Stimulated activated naive B cell treated with anti-CD40 and anti-IgM and Interleukin-4, amounts not matched to agents 10 μg/mL and 1 μg/mL and 100 μg/mL, for 72 hours (primary cell): ENCODE data around the gene CWC27.
"Not testable (repeated sequence)": the region's sequence is repeated elsewhere in the genome, so short reads cannot be mapped to it uniquely, and the experiment has no call there.

Source experiments
- ATAC-seq, 2 donors: fragments of 150-1000 bp; cut with Tn5 transposase; replicated peaks; 2 replicates each; pipeline ENCODE4 v1.10.0; 2021; ENCODE audit warnings: moderate library complexity in 1 of 2
- DNase-seq: peaks from one replicate; pipeline ENCODE4 v3.0.0; 2021
- H3K27ac Mint-ChIP-seq: one replicate; pipeline ENCODE4 v1.8.0; 2022; ENCODE audit warnings: mild to moderate bottlenecking, mixed read lengths
- H3K27me3 Mint-ChIP-seq, 2 donors: one replicate each; pipeline ENCODE4 v1.8.0; 2022; ENCODE audit warnings: mixed read lengths in 2 of 2
- H3K36me3 Mint-ChIP-seq, 2 donors: one replicate each; pipeline ENCODE4 v1.8.0; 2022; ENCODE audit warnings: mixed read lengths in 2 of 2, mild to moderate bottlenecking in 1 of 2
- H3K4me1 Mint-ChIP-seq, 2 donors: one replicate each; pipeline ENCODE4 v1.8.0; 2022; ENCODE audit warnings: mixed read lengths in 2 of 2, mild to moderate bottlenecking in 1 of 2
- H3K4me3 Mint-ChIP-seq, 2 donors: one replicate each; pipeline ENCODE4 v1.8.0; 2022; ENCODE audit warnings: mild to moderate bottlenecking in 2 of 2, mixed read lengths in 2 of 2, moderate library complexity in 1 of 2
- H3K9me3 Mint-ChIP-seq, 2 donors: one replicate each; pipeline ENCODE4 v1.8.0; 2022; ENCODE audit warnings: mixed read lengths in 2 of 2, mild to moderate bottlenecking in 1 of 2

The CWC27 gene

DNA sequence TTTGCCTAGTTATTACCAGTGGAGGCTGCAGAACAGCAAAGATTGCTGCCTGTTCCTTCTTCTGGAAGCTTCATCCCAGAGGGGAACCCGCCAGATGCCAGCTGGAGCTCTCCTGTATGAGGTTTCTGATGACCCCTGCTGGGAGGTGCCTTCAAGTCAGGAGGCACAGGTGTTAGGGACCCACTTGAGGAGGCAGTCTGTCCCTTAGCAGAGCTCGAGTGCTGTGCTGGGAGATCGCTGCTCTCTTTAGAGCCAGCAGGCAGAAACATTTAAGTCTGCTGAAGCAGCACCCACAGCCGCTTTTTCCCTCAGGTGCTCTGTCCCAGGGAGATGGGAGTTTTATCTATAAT is 170.7 kb downstream of the CWC27 start:
- not testable (repeated sequence) for H3K4me3 Mint-ChIP-seq, H3K27ac Mint-ChIP-seq, DNase-seq, ATAC-seq, H3K27me3 Mint-ChIP-seq, H3K4me1 Mint-ChIP-seq
- H3K36me3 Mint-ChIP-seq: peaks cover 39 to 53% of the 10 kb centered on the region in 2 donors
- H3K9me3 Mint-ChIP-seq: peaks cover 12 to 18% of the 10 kb centered on the region in 2 donors

DNA sequence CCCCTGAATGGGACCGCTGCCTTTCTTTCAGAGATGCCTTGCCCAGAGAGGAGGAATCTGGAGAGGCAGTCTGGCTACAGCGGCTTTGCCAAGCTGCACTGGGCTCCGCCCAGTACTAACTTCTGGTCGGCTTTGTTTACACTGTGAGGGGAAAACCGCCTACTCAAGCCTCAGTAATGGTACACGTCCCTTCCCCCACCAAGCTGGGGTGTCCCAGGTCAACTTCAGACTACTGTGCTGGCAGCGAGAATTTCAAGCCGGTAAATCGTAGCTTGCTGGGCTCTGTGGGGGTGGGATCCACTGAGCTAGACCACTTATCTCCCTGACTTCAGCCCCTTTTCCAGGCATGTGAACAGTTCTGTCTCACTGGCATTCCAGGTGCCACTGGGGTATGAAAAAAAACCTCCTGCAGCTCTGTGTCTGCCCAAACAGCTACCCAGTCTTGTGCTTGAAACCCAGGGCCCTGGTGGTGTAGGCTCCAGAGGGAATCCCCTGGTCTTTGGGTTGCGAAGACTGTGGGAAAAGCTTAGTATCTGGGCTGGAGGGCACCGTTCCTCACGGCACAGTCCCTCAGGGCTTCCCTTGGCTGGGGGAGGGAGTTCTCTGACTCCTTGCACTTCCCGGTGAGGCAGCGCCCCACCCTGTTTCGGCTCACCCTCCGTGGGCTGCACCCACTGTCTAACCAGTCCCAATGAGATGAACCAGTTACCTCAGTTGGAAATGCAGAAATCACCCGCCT is 171.2 kb downstream of the CWC27 start:
- Mint-ChIP-seq H3K9me3 (peaks cover 12 to 17% of the 10 kb centered on the region in 2 donors), H3K36me3 (peaks cover 35 to 53% of the 10 kb centered on the region in 2 donors)
- ATAC-seq: no peak

GRCh38 chr5:64942460-64942859 is 173.7 kb downstream of the CWC27 start:
- no peak for ATAC-seq
- no peak overlapping the region for H3K4me3 Mint-ChIP-seq

More for the DNA sequence above, 171.2 kb downstream of the CWC27 start:
- H3K27me3 Mint-ChIP-seq: no peaks in the 10 kb centered on the region
- H3K4me3 Mint-ChIP-seq: no peak overlapping the region
- H3K27ac Mint-ChIP-seq: no peak overlapping the region
- no peak for DNase-seq
- no peaks in the 10 kb centered on the region for H3K4me1 Mint-ChIP-seq

DNA sequence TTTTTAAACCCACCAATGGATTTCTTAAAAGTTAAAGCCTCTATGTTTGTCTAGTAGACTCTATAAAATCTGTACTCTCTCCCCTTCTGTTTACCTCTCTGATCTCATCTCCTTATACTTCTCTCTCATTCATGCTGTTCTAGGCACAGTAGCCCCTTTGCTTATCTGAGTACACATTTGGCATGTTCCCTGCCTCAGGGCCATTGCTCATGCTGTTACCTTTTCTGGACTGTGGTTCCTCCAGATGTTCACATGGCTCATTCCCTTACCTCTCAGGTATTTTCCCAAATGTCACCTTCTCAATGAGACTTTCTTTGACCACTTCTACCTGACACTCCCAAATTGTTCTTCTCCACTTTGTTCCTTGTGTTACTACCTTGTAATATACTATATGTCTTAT is 176.1 kb downstream of the CWC27 start:
- peaks cover 6 to 12% of the 10 kb centered on the region in 2 donors for H3K36me3 Mint-ChIP-seq
- H3K4me1 Mint-ChIP-seq: no peaks in the 10 kb centered on the region
- ATAC-seq (no peak), DNase-seq (no peak)
- H3K27me3 Mint-ChIP-seq: no peaks in the 10 kb centered on the region
- no peak overlapping the region for H3K4me3 Mint-ChIP-seq
- H3K27ac Mint-ChIP-seq: no peak overlapping the region
- H3K9me3 Mint-ChIP-seq: no peaks in the 10 kb centered on the region

More at GRCh38 chr5:64942460-64942859, 173.7 kb downstream of the CWC27 start:
- H3K27ac Mint-ChIP-seq: no peak overlapping the region
- H3K9me3 Mint-ChIP-seq: peaks cover 3 to 4% of the 10 kb centered on the region in 2 donors
- H3K36me3 Mint-ChIP-seq: peaks cover 22 to 29% of the 10 kb centered on the region in 2 donors
- H3K4me1 Mint-ChIP-seq: no peaks in the 10 kb centered on the region
- no peak for DNase-seq
- H3K27me3 Mint-ChIP-seq: no peaks in the 10 kb centered on the region

DNA sequence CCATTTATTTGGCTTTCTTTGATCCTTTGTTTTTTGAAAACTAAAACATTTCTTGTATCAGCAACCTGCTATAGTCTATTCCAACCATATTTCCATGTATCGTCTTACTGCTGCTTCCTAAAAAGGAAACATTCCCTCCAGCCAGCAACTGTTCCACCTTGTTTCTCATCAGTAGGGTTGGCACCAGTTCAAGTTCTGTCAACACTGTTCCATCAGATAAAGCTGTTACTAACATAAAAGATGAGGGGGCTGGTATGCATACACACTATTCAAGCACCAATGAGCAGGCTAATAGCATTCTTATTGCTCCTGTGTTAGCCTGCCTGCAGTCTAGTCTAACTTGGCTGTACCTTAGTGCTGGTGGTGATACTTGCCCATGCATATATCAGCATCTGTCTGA is 178.3 kb downstream of the CWC27 start:
- DNase-seq: no peak
- H3K36me3 Mint-ChIP-seq: peaks cover 6 to 12% of the 10 kb centered on the region in 2 donors
- no peak overlapping the region for H3K27ac Mint-ChIP-seq
- ATAC-seq: no peak
- H3K4me1 Mint-ChIP-seq: no peaks in the 10 kb centered on the region
- no peaks in the 10 kb centered on the region for H3K27me3 Mint-ChIP-seq
- no peak overlapping the region for H3K4me3 Mint-ChIP-seq
- H3K9me3 Mint-ChIP-seq: no peaks in the 10 kb centered on the region

DNA sequence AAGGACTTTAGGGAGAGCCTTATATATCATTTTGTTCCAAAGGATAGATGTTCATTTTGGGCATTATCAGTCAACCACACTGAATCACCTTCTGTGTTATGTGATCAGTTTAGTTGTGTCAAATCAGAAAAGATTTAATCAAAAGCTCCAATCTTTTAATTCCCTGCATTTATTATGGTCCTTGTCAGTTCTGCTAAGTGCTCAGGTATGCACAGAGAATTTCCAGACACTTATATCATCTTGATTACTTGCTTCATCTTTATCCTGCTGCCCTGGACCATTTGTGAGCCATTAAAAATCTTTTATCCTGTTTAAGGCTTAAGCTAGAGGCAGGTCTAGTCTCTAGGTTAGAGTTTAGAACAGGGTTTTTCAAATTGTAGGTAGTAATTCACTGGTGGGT is 179.1 kb downstream of the CWC27 start:
- H3K36me3 Mint-ChIP-seq: peaks cover 6 to 12% of the 10 kb centered on the region in 2 donors
- H3K27me3 Mint-ChIP-seq: no peaks in the 10 kb centered on the region
- ATAC-seq (no peak), DNase-seq (no peak)
- H3K4me1 Mint-ChIP-seq: no peaks in the 10 kb centered on the region
- H3K27ac Mint-ChIP-seq: no peak overlapping the region
- H3K4me3 Mint-ChIP-seq: no peak overlapping the region
- no peaks in the 10 kb centered on the region for H3K9me3 Mint-ChIP-seq

GRCh38 chr5:64949331-64949730 is 180.6 kb downstream of the CWC27 start:
- Mint-ChIP-seq H3K27ac (no peak overlapping the region), H3K36me3 (peaks cover 6 to 11% of the 10 kb centered on the region in 2 donors), H3K4me1 (no peaks in the 10 kb centered on the region), H3K9me3 (no peaks in the 10 kb centered on the region), H3K27me3 (no peaks in the 10 kb centered on the region), H3K4me3 (no peak overlapping the region)
- ATAC-seq (no peak), DNase-seq (no peak)

GRCh38 chr5:64952951-64953673 is 184.4 kb downstream of the CWC27 start:
- Mint-ChIP-seq H3K4me3 (no peak overlapping the region), H3K9me3 (no peaks in the 10 kb centered on the region), H3K27ac (no peak overlapping the region), H3K4me1 (no peaks in the 10 kb centered on the region), H3K36me3 (peaks cover 2 to 4% of the 10 kb centered on the region in 2 donors), H3K27me3 (no peaks in the 10 kb centered on the region)
- DNase-seq (no peak), ATAC-seq (no peak)

GRCh38 chr5:64954518-64954917 is 185.8 kb downstream of the CWC27 start:
- H3K4me1 Mint-ChIP-seq: no peaks in the 10 kb centered on the region
- H3K4me3 Mint-ChIP-seq: no peak overlapping the region
- DNase-seq (no peak), ATAC-seq (no peak)
- H3K9me3 Mint-ChIP-seq: no peaks in the 10 kb centered on the region
- no peaks in the 10 kb centered on the region for H3K27me3 Mint-ChIP-seq
- no peak overlapping the region for H3K27ac Mint-ChIP-seq
- H3K36me3 Mint-ChIP-seq: peaks cover 2 to 4% of the 10 kb centered on the region in 2 donors

DNA sequence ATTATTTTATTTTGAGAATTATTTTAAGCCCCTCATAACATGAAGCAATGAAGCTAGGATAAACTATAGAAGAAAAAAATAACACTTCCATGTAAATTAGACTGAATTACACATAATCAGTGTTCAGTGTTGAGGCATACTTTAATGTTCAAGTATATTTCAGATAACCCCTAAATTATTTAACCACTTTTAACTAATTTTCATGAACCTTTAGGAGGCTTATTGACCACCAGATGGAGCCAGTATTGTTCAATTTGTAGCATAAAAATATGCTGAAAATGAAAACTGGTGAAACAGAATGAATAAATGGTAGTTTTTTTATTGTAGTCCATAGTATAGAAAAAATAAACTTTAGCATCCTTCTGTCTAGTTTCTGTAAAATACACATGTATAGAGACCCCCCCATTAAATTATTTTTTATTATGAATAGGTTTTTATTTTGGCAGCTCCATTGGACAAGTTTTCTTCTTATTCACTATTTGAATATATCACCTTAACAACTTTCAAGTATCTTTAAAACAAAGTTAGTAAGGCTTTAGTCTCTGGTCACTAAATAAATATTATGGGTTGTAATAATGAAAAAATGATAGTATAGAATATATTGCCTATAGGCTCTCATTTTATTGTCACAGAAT is 190.1 kb downstream of the CWC27 start:
- H3K27ac Mint-ChIP-seq: no peak overlapping the region
- no peak overlapping the region for H3K4me3 Mint-ChIP-seq
- peaks cover 0 to 8% of the 10 kb centered on the region in 2 donors for H3K9me3 Mint-ChIP-seq
- no peak for DNase-seq
- ATAC-seq: peak in 1 of 2 donors; percentile 25
- H3K4me1 Mint-ChIP-seq: no peaks in the 10 kb centered on the region
- H3K36me3 Mint-ChIP-seq: peaks cover 2 to 12% of the 10 kb centered on the region in 2 donors
- no peaks in the 10 kb centered on the region for H3K27me3 Mint-ChIP-seq

- H3K4me1 Mint-ChIP-seq: no peaks in the 10 kb centered on the region
- H3K36me3 Mint-ChIP-seq: peaks cover 2 to 13% of the 10 kb centered on the region in 2 donors
- no peak overlapping the region for H3K27ac Mint-ChIP-seq
- no peaks in the 10 kb centered on the region for H3K27me3 Mint-ChIP-seq
- peaks cover 0 to 8% of the 10 kb centered on the region in 2 donors for H3K9me3 Mint-ChIP-seq
- no peak overlapping the region for H3K4me3 Mint-ChIP-seq
- ATAC-seq (no peak), DNase-seq (no peak)
Measured at GRCh38 chr5:64963278-64963677, 194.5 kb downstream of the CWC27 start.

- Mint-ChIP-seq H3K36me3 (peaks cover 12 to 23% of the 10 kb centered on the region in 2 donors), H3K4me3 (no peak overlapping the region), H3K27ac (no peak overlapping the region), H3K27me3 (no peaks in the 10 kb centered on the region), H3K4me1 (no peaks in the 10 kb centered on the region), H3K9me3 (peaks cover 0 to 1% of the 10 kb centered on the region in 2 donors)
- DNase-seq (no peak), ATAC-seq (no peak)
Measured at GRCh38 chr5:64968591-64969110, 199.9 kb downstream of the CWC27 start.

DNA sequence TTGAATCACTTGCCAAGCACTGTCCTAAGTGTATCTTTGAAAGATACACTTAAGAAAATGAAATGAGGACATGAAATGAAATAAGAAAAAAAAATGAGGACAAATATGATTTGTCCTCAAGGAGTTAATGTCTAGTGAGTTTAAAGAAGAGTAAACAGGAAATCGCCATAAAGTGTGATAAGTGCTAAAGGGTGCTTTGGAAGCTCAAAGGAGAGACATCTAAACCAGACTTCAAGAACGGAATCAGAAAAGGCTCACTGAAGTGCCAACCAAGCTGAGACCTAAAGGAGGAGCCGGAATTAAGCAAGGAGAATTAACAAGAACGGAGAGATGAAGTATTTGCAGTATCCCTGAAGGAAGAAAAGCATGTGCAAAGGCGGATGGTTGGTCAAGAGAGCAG is 200.8 kb downstream of the CWC27 start:
- Mint-ChIP-seq H3K4me1 (no peaks in the 10 kb centered on the region), H3K27ac (no peak overlapping the region), H3K27me3 (no peaks in the 10 kb centered on the region), H3K4me3 (no peak overlapping the region), H3K36me3 (peaks cover 19 to 25% of the 10 kb centered on the region in 2 donors), H3K9me3 (peaks cover 1 to 4% of the 10 kb centered on the region in 2 donors)
- DNase-seq: no peak
- no peak for ATAC-seq

- H3K9me3 Mint-ChIP-seq: peaks cover 1 to 4% of the 10 kb centered on the region in 2 donors
- ATAC-seq: no peak
- no peaks in the 10 kb centered on the region for H3K4me1 Mint-ChIP-seq
- H3K27ac Mint-ChIP-seq: no peak overlapping the region
- peaks cover 19 to 26% of the 10 kb centered on the region in 2 donors for H3K36me3 Mint-ChIP-seq
- no peak for DNase-seq
- H3K4me3 Mint-ChIP-seq: no peak overlapping the region
- no peaks in the 10 kb centered on the region for H3K27me3 Mint-ChIP-seq
Measured at GRCh38 chr5:64971513-64971912, 202.8 kb downstream of the CWC27 start.
